Right kidney (tissue), 1 donor: ENCODE data around the gene TMEM132E.

Source experiments
- DNase-seq: peaks from one replicate; pipeline ENCODE4 v3.0.0-alpha.2; 2016

The TMEM132E gene

DNA sequence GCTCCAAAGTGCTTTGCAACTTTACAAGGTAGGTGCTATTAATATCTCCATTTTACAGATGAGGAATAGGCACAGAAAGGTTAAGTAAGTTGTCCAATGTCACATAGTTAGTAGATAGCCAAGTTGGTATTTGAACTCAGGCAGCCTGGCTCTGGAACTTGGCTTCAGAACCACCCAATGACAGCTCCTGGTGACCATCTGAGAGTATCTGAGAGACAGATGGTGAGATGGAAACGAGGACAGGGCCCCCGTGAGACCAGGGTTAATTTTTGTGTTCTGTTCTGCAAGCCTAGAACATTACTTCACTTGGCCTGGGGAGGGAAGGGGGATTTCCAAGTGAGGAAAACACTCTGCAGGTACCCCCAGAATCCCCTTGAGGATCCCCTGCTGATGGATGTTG is 9.8 kb upstream of the TMEM132E start:
- DNase-seq, result no peak

- DNase-seq, result no peak
Measured at GRCh38 chr17:34570506-34570905, 8.9 kb upstream of the TMEM132E start.

DNA sequence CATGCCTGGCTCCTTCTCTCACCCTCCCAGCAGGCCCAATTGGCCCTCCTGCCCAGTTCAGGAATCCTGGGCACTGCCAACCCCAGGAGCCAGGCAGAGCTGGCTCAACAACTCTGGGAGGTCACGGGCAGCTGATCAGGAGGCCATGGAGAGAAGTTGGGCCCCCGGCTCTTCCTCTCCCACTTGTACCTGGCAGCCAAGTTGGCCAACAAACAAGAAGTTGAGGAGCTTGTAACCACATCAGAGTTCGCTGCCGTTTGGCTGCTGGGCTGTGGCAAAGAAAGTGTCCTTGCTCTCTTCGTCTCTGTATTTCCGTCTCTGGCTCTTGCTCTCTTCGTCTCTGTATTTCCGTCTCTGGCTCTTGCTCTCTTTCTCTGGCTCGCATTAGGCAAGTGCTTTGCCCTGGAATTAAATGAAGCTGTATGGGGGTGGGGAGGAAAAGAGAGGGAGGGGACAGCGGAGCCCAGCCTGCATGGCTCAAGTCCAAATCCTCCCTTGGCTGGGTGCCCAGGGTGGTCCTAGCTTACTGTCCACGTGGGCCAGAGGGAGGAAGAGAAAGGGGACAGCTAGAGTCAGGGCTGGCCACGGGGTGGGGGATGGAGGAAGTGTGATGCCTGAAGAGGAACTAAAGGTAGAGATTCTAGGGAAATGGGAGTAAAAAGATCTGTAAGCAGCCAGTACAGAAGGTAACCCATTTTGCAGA is 7.8 kb upstream of the TMEM132E start:
- DNase-seq, result no peak

DNA sequence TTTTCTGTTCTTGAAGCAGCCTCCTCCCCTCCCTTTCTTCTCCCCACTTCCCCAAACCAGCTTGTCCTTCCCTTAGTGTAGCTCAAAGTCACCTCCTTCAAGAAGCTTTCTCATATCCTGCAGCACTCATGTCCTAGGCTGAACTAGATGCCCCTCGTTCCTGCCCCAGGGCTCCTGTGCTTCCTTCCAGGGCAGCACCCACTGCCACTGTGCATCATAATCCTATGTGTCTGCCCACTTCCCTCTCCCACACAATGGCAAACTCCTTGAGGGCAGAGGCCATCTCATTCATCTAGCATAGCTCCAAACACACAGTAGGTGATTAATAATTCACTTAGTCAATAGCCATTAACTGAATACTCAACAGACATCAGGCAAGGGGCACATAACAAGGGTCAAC is 6.9 kb upstream of the TMEM132E start:
- DNase-seq, result no peak

DNA sequence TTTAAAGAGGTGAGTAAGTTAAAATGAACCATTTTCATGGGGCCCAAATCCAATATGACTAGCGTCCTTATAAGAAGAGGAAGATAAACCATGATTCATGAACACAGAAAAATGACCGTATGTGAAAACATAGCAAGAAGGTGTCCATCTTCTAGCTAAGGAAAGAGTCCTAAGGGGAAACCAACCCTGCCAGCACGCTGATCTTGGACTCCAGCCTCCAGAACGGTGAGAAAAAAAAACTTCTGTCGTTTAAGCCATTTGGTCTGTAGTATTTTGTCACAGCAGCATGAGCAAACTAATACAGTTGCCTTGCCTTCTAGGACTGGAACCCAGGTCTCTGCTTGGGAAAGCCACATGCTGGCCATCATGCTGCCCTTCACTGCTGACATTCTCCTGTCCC is 4.2 kb upstream of the TMEM132E start:
- no peak for DNase-seq

- no peak for DNase-seq
Measured at GRCh38 chr17:34578016-34578415, 1.4 kb upstream of the TMEM132E start.

GRCh38 chr17:34578656-34579016 is 746 bp upstream of the TMEM132E start:
- DNase-seq, result no peak

DNA sequence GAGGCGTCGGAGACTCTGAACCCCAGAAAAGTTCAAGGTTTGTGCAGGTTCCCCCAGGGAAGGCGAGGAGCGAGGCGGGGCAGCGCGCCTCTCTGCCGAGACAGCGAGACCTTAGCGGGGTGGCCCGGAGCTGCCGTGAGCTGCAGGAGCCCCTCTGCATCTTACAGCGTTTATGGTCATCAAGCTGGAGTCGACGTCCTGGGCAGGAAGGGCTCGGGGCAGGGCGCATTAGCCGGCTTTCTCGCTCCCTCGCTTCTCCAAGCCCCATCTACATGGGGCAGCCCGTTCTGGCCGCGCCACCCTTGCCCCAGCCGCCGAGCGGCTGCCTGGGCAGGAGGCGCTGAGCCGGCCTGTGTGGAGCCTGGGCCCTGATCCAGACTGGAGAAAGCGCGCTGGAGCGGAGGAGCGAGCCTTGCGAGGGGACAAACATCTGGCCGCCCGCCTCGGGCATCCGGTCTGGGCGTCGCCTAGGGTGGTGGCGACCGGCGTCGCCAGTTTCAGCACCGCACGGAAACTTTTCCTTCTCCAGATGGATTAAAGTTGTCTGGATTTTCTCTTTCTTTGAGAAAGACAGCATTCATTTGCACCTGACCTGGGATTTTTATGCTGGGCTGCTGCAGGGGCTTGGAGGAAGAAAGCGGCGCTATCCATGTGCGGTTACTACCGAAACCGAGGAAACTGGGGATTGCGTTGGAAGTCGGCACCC is 750 bp downstream of the TMEM132E start:
- DNase-seq, result peak; percentile 76

- DNase-seq, result no peak
Measured at GRCh38 chr17:34580685-34581445, 1.5 kb downstream of the TMEM132E start.

DNA sequence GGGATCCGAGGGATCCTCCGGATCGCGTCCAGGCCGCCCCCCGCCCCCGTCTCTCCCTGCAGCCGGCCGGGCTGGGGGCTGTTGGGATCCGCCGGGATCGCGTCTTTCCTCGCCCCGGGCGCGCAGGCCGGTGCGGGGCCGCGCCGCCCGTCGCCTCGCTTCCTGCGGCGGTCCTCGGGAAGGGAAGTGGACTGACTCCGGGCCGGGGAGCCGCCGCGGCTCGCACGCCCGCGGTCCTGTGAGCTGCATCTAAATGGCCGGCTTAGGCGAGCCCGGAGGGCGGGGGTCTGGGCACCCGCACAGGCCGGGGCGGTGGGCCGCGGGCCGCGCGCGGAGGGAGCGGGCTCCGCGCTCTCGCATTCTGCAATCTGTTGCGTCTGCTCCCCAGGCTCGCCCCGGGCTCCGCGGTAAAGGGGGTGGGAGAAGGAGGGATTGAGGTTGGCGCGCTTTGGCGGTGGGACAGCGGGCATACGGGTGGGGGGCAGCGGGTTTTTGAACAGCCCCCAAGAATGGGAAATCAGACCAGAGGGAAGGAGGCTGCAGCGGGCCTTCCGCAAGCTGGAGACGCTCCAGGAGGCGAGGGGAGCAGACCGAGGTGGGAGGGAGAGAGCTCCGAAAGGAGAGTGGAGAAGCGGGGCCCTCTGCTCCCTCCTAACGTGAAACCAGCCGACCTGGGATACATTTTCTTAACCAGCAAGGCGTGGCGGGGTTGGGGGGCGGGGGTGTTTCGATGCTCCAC is 2.2 kb downstream of the TMEM132E start:
- peak; percentile 73 for DNase-seq

- no peak for DNase-seq
Measured at GRCh38 chr17:34582185-34582900, 3.0 kb downstream of the TMEM132E start.

DNA sequence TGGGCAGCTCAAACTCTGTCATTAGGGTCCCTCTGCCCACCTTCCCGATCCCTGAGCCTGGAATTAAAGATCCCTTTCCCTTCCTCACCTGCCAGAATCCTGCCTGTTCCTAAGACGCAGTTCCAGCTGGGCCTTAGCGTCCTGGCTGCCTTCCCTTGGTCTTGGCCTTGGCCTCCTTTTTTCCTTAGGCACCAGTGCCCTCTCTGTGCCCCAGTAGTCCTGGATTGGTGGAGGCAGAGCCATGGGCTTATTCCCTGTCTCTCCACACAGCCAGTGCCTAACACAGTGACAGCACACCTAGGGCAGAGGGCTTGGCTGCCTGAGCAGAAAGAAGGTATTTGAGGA is 3.5 kb downstream of the TMEM132E start:
- no peak for DNase-seq

DNA sequence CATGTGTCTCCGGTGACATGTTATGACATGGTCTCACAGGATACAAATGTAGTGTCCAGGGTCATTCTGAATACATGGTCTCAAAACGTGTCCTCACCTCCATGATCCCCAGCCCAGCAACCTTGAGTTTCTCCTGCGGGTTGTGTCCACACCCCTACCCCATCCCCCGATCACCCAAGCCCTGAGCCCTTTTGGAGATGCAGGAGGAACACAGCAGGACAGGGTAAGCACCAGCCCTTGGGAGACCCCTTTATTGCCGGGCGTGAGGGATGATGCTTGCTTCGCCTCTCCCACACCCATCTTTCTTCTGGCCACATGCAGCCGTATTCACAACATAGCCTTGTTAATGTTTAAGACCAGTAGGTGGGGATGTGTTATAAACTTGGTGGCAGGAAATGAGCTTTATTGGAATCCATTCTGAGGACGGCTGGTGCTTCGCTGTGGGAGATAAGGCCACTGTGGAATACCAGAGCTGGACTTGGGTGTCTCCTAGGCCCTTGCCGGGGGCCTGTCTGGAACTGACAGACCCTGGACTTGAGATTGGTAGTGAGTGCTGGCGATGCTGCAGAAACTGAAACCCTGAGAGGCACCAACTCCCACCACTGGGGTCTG is 5.5 kb downstream of the TMEM132E start:
- peak; percentile 37 for DNase-seq

- no peak for DNase-seq
Measured at GRCh38 chr17:34586346-34586846, 7.0 kb downstream of the TMEM132E start.

DNA sequence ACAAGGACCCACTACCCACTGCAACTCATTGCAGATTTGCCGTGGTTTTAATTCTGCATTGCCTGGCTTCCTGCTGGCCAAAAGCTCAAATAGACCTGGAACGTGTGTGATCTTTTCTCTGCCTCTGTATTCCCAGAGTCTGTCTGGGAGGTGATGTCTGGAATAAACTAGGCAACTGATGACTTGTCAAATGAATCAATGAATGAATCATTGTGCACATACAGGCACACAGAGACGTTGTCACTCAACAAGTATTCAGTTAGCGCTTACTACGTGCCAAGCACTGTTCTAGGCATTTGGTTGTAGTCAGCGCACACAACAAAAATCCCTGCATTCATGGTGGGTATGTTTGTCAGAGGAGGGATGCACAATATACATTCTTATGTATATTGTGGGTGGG is 8.9 kb downstream of the TMEM132E start:
- DNase-seq, result no peak

GRCh38 chr17:34589120-34589965 is 10.0 kb downstream of the TMEM132E start:
- DNase-seq, result no peak

DNA sequence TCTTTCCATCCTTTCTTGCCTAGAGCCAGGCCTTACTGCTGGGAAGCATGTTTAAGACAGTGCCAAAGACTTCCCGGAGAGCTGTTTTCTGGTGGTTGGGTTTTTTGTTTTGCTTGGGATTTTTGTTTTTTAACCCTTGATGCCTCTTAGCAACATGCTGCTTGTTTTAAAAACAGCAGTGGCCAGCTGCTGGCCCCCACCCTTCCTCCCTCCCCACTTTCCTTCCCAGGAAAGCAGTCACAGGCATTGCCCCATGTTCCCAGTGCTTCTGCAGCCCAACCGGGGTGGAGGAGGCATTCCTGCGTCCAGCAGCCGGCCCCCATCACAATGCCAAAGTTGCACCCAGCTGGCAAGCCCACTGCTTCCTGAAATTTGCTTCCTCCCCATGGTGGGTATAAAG is 12.6 kb downstream of the TMEM132E start:
- no peak for DNase-seq

GRCh38 chr17:34596920-34597319 is 17.5 kb downstream of the TMEM132E start:
- no peak for DNase-seq

GRCh38 chr17:34598161-34598776 is 18.9 kb downstream of the TMEM132E start:
- no peak for DNase-seq

DNA sequence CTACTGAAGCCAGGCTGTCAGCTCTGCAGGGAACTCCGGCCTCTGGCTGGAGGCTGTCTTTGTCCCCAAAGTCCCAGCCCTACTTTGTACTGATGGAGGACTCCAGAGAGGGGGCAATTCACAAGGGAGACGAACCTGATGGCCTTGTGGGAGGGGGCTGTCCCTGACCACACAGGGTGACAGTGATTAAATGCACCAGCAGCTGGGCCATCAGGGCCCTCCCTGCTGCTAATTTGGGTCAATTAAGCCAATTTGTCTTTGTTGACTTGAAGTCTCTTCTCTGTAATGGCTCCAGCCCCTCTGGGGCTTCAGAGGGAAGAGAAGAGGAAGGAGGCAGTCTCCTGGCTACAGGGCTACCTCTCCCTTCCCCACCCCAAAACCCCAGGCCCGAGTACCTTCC is 22.0 kb downstream of the TMEM132E start:
- no peak for DNase-seq
